ENCODE measurements around the gene MEGF11. TPM values are rescaled to one million over a fixed set of nuclear protein-coding genes. Genes with fewer than 3 reads are reported as not detected.

The MEGF11 gene
- total RNA-seq, 4 donors from 2014 or later = not detected

GRCh38 chr15:66027268-66027805 lies 226.2 kb downstream of the MEGF11 start:
- peak in 1 of 3 donors; percentile 48 for DNase-seq
- Histone ChIP-seq H3K9me3 (no peaks in the 10 kb centered on the region), H3K4me3 (no peak overlapping the region), H3K4me1 (no peaks in the 10 kb centered on the region), H3K27me3 (no peaks in the 10 kb centered on the region), H3K36me3 (no peaks in the 10 kb centered on the region), H3K27ac (no peak overlapping the region)
- TF ChIP-seq POLR2A (IDR thresholded peaks at IDR 0.05) (no peak), CTCF (IDR thresholded peaks at IDR 0.05) (no peak)

GRCh38 chr15:66025972-66026371 lies 227.6 kb downstream of the MEGF11 start:
- no peak overlapping the region for H3K27ac ChIP-seq
- DNase-seq = no peak
- TF ChIP-seq POLR2A (IDR thresholded peaks at IDR 0.05) (no peak), CTCF (IDR thresholded peaks at IDR 0.05) (no peak)
- no peaks in the 10 kb centered on the region for H3K27me3 ChIP-seq
- no peaks in the 10 kb centered on the region for H3K9me3 ChIP-seq
- no peak overlapping the region for H3K4me3 ChIP-seq
- H3K4me1 ChIP-seq = no peaks in the 10 kb centered on the region
- H3K36me3 ChIP-seq = no peaks in the 10 kb centered on the region

GRCh38 chr15:66025015-66025452 lies 228.5 kb downstream of the MEGF11 start:
- TF ChIP-seq CTCF (IDR thresholded peaks at IDR 0.05) = no peak
- TF ChIP-seq POLR2A (IDR thresholded peaks at IDR 0.05) = no peak
- H3K4me3 ChIP-seq = no peak overlapping the region
- H3K36me3 ChIP-seq = no peaks in the 10 kb centered on the region
- no peak for DNase-seq
- no peaks in the 10 kb centered on the region for H3K4me1 ChIP-seq
- H3K27me3 ChIP-seq = no peaks in the 10 kb centered on the region
- no peak overlapping the region for H3K27ac ChIP-seq
- H3K9me3 ChIP-seq = no peaks in the 10 kb centered on the region

DNA sequence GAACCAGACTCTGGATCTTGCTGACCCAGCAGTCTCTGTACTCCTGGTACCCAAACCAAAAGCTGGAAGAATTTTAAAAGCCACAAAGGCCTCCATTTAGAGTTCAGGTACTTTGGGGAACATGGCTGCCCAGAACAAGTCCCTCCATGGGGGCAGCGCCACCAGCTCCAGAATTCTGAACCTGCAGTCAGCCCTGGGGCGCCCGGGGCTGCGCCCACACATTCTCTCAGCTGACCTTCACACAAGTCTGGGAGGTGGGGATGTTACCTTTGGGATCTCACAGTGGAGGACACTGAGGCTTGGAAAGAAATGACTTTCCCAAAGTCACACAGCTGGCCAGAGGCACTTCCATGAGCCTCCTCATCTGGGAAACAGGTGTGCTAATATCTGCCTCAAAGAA lies 229.4 kb downstream of the MEGF11 start:
- H3K9me3 ChIP-seq = no peaks in the 10 kb centered on the region
- TF ChIP-seq CTCF (IDR thresholded peaks at IDR 0.05) (no peak), POLR2A (IDR thresholded peaks at IDR 0.05) (no peak)
- H3K36me3 ChIP-seq = no peaks in the 10 kb centered on the region

GRCh38 chr15:66023311-66023972 lies 230.1 kb downstream of the MEGF11 start:
- Histone ChIP-seq H3K4me3 (no peak overlapping the region), H3K4me1 (no peaks in the 10 kb centered on the region), H3K9me3 (no peaks in the 10 kb centered on the region), H3K36me3 (no peaks in the 10 kb centered on the region), H3K27ac (no peak overlapping the region), H3K27me3 (no peaks in the 10 kb centered on the region)
- TF ChIP-seq POLR2A (IDR thresholded peaks at IDR 0.05) (no peak), CTCF (IDR thresholded peaks at IDR 0.05) (no peak)
- DNase-seq = no peak

More for the DNA sequence above, 229.4 kb downstream of the MEGF11 start:
- no peak for DNase-seq
- Histone ChIP-seq H3K4me3 (no peak overlapping the region), H3K27ac (no peak overlapping the region), H3K27me3 (no peaks in the 10 kb centered on the region), H3K4me1 (no peaks in the 10 kb centered on the region)

All from Peyer's patch (tissue), 4 donors.